ENCODE measurements around the gene CDH13. TPM values are rescaled to one million over a fixed set of nuclear protein-coding genes. Genes with fewer than 3 reads are reported as not detected.

The CDH13 gene
- total and polyA plus RNA-seq, 2 of the 8 experiments (the other 6 are each of a cell fraction or from before 2014, with no cell fraction given) = 2.3 to 2.4 TPM

DNA sequence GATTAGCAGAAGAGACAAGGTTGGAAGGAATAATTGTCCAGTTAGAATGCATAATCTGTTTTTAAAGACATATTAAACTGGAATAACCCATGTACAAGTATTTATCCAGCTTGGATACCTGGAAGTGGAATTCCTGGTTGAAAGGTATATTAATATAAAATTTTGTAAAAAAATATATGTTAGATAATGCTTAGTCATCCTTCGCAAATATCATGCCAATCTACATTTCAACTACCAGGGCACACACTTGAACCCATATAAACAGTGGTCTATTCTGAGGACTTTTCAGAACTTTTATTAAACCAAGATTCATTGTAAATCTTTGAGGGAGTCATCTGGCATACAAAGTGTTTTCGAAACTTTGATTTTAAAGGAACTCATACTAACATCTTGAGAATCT is 911.9 kb downstream of the CDH13 start:
- H2BK20ac ChIP-seq (ENCODE audit: low read length) = no peak overlapping the region
- H2BK5ac ChIP-seq (ENCODE audit: low read depth, low read length) = no peak overlapping the region
- H4K20me1 ChIP-seq (replicated peaks in 1 of 2; ENCODE audit: control insufficient read depth in 1 of 2, insufficient read depth in 2 of 2, low read length in 2 of 2) = no peaks in the 10 kb centered on the region
- no peaks in the 10 kb centered on the region for H3K27me3 ChIP-seq (replicated peaks in 1 of 4; ENCODE audit: control insufficient read depth in 3 of 4, extremely low read depth in 1 of 4, insufficient read depth in 3 of 4, low read length in 3 of 4)
- no peak overlapping the region for H3K18ac ChIP-seq (ENCODE audit: extremely low read depth, low read length)
- no peak overlapping the region for H2BK15ac ChIP-seq (ENCODE audit: low read length)
- H2BK120ac ChIP-seq (replicated peaks; ENCODE audit: low read depth, low read length) = no peak overlapping the region
- FAIRE-seq (no peak), DNase-seq (ENCODE audit: low read depth in 1 of 2, low spot score in 2 of 2) (no peak)
- H3K79me1 ChIP-seq (ENCODE audit: low read depth, low read length) = no peaks in the 10 kb centered on the region
- no peak overlapping the region for H4K8ac ChIP-seq (ENCODE audit: extremely low read depth, insufficient read depth, low read length)
- no peaks in the 10 kb centered on the region for H3K9me3 ChIP-seq (ENCODE audit: insufficient read depth in 2 of 2, low read depth in 1 of 2, low read length in 1 of 2)
- H2AK5ac ChIP-seq (ENCODE audit: low read depth, low read length) = no peak overlapping the region
- H3K36me3 ChIP-seq (ENCODE audit: control insufficient read depth in 2 of 4, insufficient read depth in 4 of 4, low read length in 3 of 4) = no peaks in the 10 kb centered on the region
- H3K23me2 ChIP-seq (ENCODE audit: low read depth, low read length) = no peaks in the 10 kb centered on the region
- H3K56ac ChIP-seq (replicated peaks; ENCODE audit: insufficient read length, low read depth, low read length) = no peak overlapping the region
- H3K9ac ChIP-seq (replicated peaks in 1 of 4; ENCODE audit: extremely low read depth in 1 of 4, low read depth in 3 of 4, low read length in 3 of 4) = no peak overlapping the region
- no peak overlapping the region for H3K4me2 ChIP-seq (ENCODE audit: insufficient read depth in 1 of 2, low read depth in 2 of 2, low read length in 2 of 2)
- TF ChIP-seq CHD2 (IDR thresholded peaks at IDR 0.05; ENCODE audit: low read length) = no peak
- no peak overlapping the region for H2AFZ ChIP-seq (ENCODE audit: low read length)
- H3K14ac ChIP-seq (ENCODE audit: insufficient read length) = no peak overlapping the region
- H3K4me1 ChIP-seq (replicated peaks in 1 of 4; ENCODE audit: control insufficient read depth in 3 of 4, insufficient read depth in 4 of 4, low read length in 3 of 4) = no peaks in the 10 kb centered on the region
- H4K91ac ChIP-seq (replicated peaks; ENCODE audit: insufficient read length, low read length) = no peak overlapping the region
- no peak overlapping the region for H3K4ac ChIP-seq (replicated peaks; ENCODE audit: insufficient read length, low read depth, low read length)
- no peak overlapping the region for H3K4me3 ChIP-seq (ENCODE audit: extremely low read depth in 1 of 4, insufficient read depth in 2 of 4, low read depth in 3 of 4, low read length in 4 of 4)
- no peak overlapping the region for H3K23ac ChIP-seq (ENCODE audit: insufficient read length)
- WGBS, 2 experiments (ENCODE audit: extremely low coverage in 1 of 2, insufficient coverage in 1 of 2, insufficient read length in 1 of 2, insufficient replicate concordance in 2 of 2, low coverage in 1 of 2, low lambda C conversion rate in 2 of 2, missing lambda C conversion rate in 1 of 2) = 83% methylated on average over 2 of the region's 2 CpGs; no CpG with 5 or more reads in 1 of the 2 experiments
- H3K79me2 ChIP-seq (ENCODE audit: control insufficient read depth in 1 of 2, insufficient read depth in 2 of 2, low read length in 2 of 2) = no peaks in the 10 kb centered on the region
- POLR2A ChIA-PET (ENCODE audit: partially characterized antibody) = no interaction called here
- CTCF ChIA-PET (ENCODE audit: partially characterized antibody) = no interaction called here
- no peak overlapping the region for H2BK12ac ChIP-seq (ENCODE audit: low read depth, low read length)
- H4K5ac ChIP-seq (ENCODE audit: insufficient read length, low read depth, low read length) = no peak overlapping the region
- H3K27ac ChIP-seq (ENCODE audit: low read depth, low read length) = no peak overlapping the region
